HepG2 (cell line): ENCODE measurements around the gene EYA2. TPM values are rescaled to one million over a fixed set of nuclear protein-coding genes. Genes with fewer than 3 reads are reported as not detected.

Source experiments
- ATAC-seq: fragments of 200-7000 bp; cut with Tn5 transposase; 3 replicates; pipeline ENCODE4 v1.9.1; 2020; ENCODE audit warnings: mild to moderate bottlenecking, moderate library complexity
- BruUV-seq: library from RNA; stranded (reverse); fragments of 400-500 nt; replicated peaks from 2 replicates; lab custom pipeline; 2021; lab: Mats Ljungman, UMichigan
- CTCF ChIA-PET: fragments of 300-600 bp; formaldehyde crosslinking; extraction: SDS; loops from one replicate; lab custom pipeline; 2021; ENCODE audit warnings: low total read pairs, inconsistent platforms, low intra/inter-chr PET ratio; lab: Yijun Ruan, JAX
- POLR2A ChIA-PET: fragments of 350-600 bp; sonication (Branson Sonifier 250); formaldehyde crosslinking; loops from one replicate; lab custom pipeline; 2020; ENCODE audit warnings: antibody characterized with exemption, inconsistent platforms; lab: Yijun Ruan, JAX
- DNase-seq: peaks from one replicate; pipeline ENCODE4 v3.0.0-alpha.2; 2015; ENCODE audit warnings: low spot score
- FAIRE-seq: peaks from 3 replicates; lab custom pipeline; 2011; peaks lifted over from hg19 to GRCh38; lab: Jason Lieb, UNC
- H2AFZ ChIP-seq: one replicate; pipeline ENCODE4 v1.6.1; 2011; ENCODE audit warnings: low read length, inconsistent platforms
- H3K27ac ChIP-seq: fragments of 300-600 bp; 3 replicates; pipeline ENCODE4 v1.8.0; 2011; ENCODE audit warnings: mixed run types, mild to moderate bottlenecking, mixed read lengths, low read length, inconsistent platforms; ENCODE audit not compliant: insufficient read depth; ENCODE audit errors: extremely low read length
- H3K27me3 ChIP-seq, 2 experiments: fragments of 200-600 bp in 1 of 2; 2 replicates in 1 of 2; 3 replicates in 1 of 2; pipeline versions ENCODE4 v1.6.0 to v1.8.0; 2011; ENCODE audit warnings: low read length in 2 of 2, mild to moderate bottlenecking in 2 of 2, moderate library complexity in 2 of 2, inconsistent platforms in 1 of 2; ENCODE audit not compliant: insufficient read depth in 2 of 2, control insufficient read depth in 1 of 2
- H3K36me3 ChIP-seq, 2 experiments: fragments of 200-600 bp in 1 of 2; replicated peaks in 1 of 2; 2 replicates in 1 of 2; 3 replicates in 1 of 2; pipeline versions ENCODE4 v1.5.1 to v1.8.0; 2011; ENCODE audit warnings: low read length in 2 of 2, inconsistent platforms in 1 of 2; ENCODE audit not compliant: insufficient read depth in 2 of 2, control insufficient read depth in 1 of 2
- H3K4me1 ChIP-seq: 2 replicates; pipeline ENCODE4 v1.5.1; 2012; ENCODE audit warnings: low read length, inconsistent platforms; ENCODE audit not compliant: insufficient read depth
- H3K4me2 ChIP-seq: 2 replicates; pipeline ENCODE4 v1.6.0; 2011; ENCODE audit warnings: low read depth, low read length, inconsistent platforms
- H3K4me3 ChIP-seq, 3 experiments: fragments of 200-600 bp in 1 of 3; sonication (generic), shearing (Covaris generic) in 1 of 3; replicated peaks in 1 of 3; 2 replicates each; pipeline ENCODE4 v1.5.1; 2011 to 2016; ENCODE audit warnings: low read length in 3 of 3, inconsistent platforms in 2 of 3, low read depth in 2 of 3, mild to moderate bottlenecking in 2 of 3, control low read depth in 1 of 3, mixed read lengths in 1 of 3; ENCODE audit not compliant: insufficient read depth in 1 of 3
- H3K79me2 ChIP-seq: one replicate; pipeline ENCODE4 v1.6.1; 2011; ENCODE audit warnings: low read length, inconsistent platforms; ENCODE audit not compliant: insufficient read depth
- H3K9ac ChIP-seq: 2 replicates; pipeline ENCODE4 v1.6.0; 2011; ENCODE audit warnings: mild to moderate bottlenecking, low read depth, low read length, inconsistent platforms; ENCODE audit not compliant: insufficient read depth
- H3K9me3 ChIP-seq: 2 replicates; pipeline ENCODE4 v1.5.1; 2012; ENCODE audit warnings: mild to moderate bottlenecking, low read length
- H4K20me1 ChIP-seq: 2 replicates; pipeline ENCODE4 v1.6.0; 2011; ENCODE audit warnings: inconsistent platforms, mild to moderate bottlenecking, low read length, moderate library complexity; ENCODE audit not compliant: insufficient read depth
- CREB1 ChIP-seq, 2 experiments: fragments of 450-650 bp in 1 of 2; IDR thresholded peaks; 2 replicates each; pipeline ENCODE4 v1.6.1; 2016 to 2017; ENCODE audit warnings: control low read depth in 1 of 2, mild to moderate bottlenecking in 1 of 2, missing compliant biosample characterization in 1 of 2, missing genetic modification characterization in 1 of 2
- CREM ChIP-seq, 2 experiments: sonication (generic) in 1 of 2; formaldehyde crosslinking in 1 of 2; IDR thresholded peaks; 2 replicates each; pipeline versions ENCODE4 v1.4.0 to v1.6.1; 2016 to 2020; ENCODE audit warnings: antibody characterized with exemption in 1 of 2, mild to moderate bottlenecking in 1 of 2, missing genetic modification reagents in 1 of 2
- E2F5 ChIP-seq: sonication (generic); formaldehyde crosslinking; conservative IDR thresholded peaks from 2 replicates; pipeline ENCODE4 v1.4.0; 2020; ENCODE audit warnings: missing genetic modification reagents
- GABPA ChIP-seq, 2 experiments: IDR thresholded peaks; 2 replicates each; pipeline ENCODE4 v1.6.1; 2011 to 2016; ENCODE audit warnings: low read depth in 2 of 2, low read length in 1 of 2, missing biosample characterization in 1 of 2, missing genetic modification characterization in 1 of 2
- GATA4 ChIP-seq: sonication (generic); IDR thresholded peaks from 2 replicates; pipeline ENCODE4 v1.6.1; 2016; ENCODE audit warnings: antibody characterized with exemption, low read depth, borderline replicate concordance
- KDM2A ChIP-seq: sonication (generic); formaldehyde crosslinking; IDR thresholded peaks from 2 replicates; pipeline ENCODE4 v1.4.0; 2020; ENCODE audit warnings: low read depth, missing genetic modification reagents, borderline replicate concordance
- KLF12 ChIP-seq: sonication (generic); formaldehyde crosslinking; IDR thresholded peaks from 2 replicates; pipeline ENCODE4 v1.4.0; 2020; ENCODE audit warnings: missing genetic modification reagents, borderline replicate concordance
- MLLT10 ChIP-seq: sonication (generic); formaldehyde crosslinking; IDR thresholded peaks from 2 replicates; pipeline ENCODE4 v1.4.0; 2020; ENCODE audit warnings: missing genetic modification reagents
- NR0B2 ChIP-seq: sonication (generic); formaldehyde crosslinking; IDR thresholded peaks from 2 replicates; pipeline ENCODE4 v1.4.0; 2020; ENCODE audit warnings: mild to moderate bottlenecking, missing genetic modification reagents
- PPARG ChIP-seq: conservative IDR thresholded peaks from 2 replicates; pipeline ENCODE4 v1.6.1; 2016; ENCODE audit warnings: missing biosample characterization, missing genetic modification reagents
- ZBTB39 ChIP-seq: sonication (generic); formaldehyde crosslinking; IDR thresholded peaks from 2 replicates; pipeline ENCODE4 v1.5.0; 2020; ENCODE audit warnings: missing genetic modification reagents
- ZNF17 ChIP-seq: sonication (generic); formaldehyde crosslinking; IDR thresholded peaks from 2 replicates; pipeline ENCODE4 v1.5.0; 2020; ENCODE audit warnings: mild to moderate bottlenecking, missing genetic modification reagents
- ZNF292 ChIP-seq: sonication (generic); formaldehyde crosslinking; IDR thresholded peaks from 2 replicates; pipeline ENCODE4 v1.8.1; 2022; ENCODE audit warnings: mild to moderate bottlenecking, low read depth, missing genetic modification reagents, borderline replicate concordance
- ZNF446 ChIP-seq: sonication (generic); formaldehyde crosslinking; IDR thresholded peaks from 2 replicates; pipeline ENCODE4 v1.5.0; 2020; ENCODE audit warnings: mild to moderate bottlenecking, missing genetic modification reagents
- WGBS: methylation state at CpG from one replicate; pipeline ENCODE4 v1.1.6; 2017; ENCODE audit warnings: low lambda C conversion rate; 5-methylcytosine and 5-hydroxymethylcytosine counted together
- in situ Hi-C: cut with HindIII; loops from 2 replicates; pipeline ENCODE4 v1.10.0; 2017; ENCODE audit warnings: low pct_unique_long_range_greater_than_20kb; ENCODE audit not compliant: extremely low pct_ligation_motif_present
- intact Hi-C: fragments of 100-400 bp; cut with micrococcal nuclease; formaldehyde crosslinking; loops from one replicate; pipeline ENCODE4 v1.10.0; 2022; ENCODE audit not compliant: unreplicated experiment
- polyA plus RNA-seq, 8 experiments: library from polyadenylated mRNA; depleted of rRNA in 3 of 8; stranded (reverse) in 7 of 8; unstranded in 1 of 8; fragments of >200 nt; fragmentation: Illumina TruSeq in 4 of 8; extraction: Trizol in 4 of 8; gene quantifications; 2 replicates each; pipeline versions ENCODE4 v1.2.1 to v1.2.3, GENCODE V29; 2011 to 2016; ENCODE audit warnings: low read depth in 4 of 8, missing spikeins in 1 of 8, mixed read lengths in 1 of 8; ENCODE audit not compliant: insufficient read depth in 1 of 8
- total RNA-seq, 5 experiments: library from RNA; depleted of rRNA; stranded (reverse); fragments of >200 nt; fragmentation: Illumina TruSeq; extraction: Trizol; gene quantifications; 2 replicates each; pipeline ENCODE4 v1.2.3, GENCODE V29; 2016; ENCODE audit warnings: low read depth in 1 of 5

Gene EYA2
- total and polyA plus RNA-seq, 2 of the 13 experiments (the other 11 are each of a cell fraction or from before 2014, with no cell fraction given) = not detected

- Histone ChIP-seq H3K4me3 (no peak overlapping the region), H3K4me2 (no peak overlapping the region), H3K4me1 (peaks cover 28% of the 10 kb centered on the region), H2AFZ (no peak overlapping the region), H3K9ac (no peak overlapping the region), H3K36me3 (peaks cover 60 to 88% of the 10 kb centered on the region in 2 experiments), H3K9me3 (no peaks in the 10 kb centered on the region), H3K79me2 (peaks cover 8% of the 10 kb centered on the region)
- CTCF ChIA-PET = no interaction called here
- intact Hi-C loops = no loop called here
- DNase-seq (no peak), FAIRE-seq (no peak)
- WGBS = 90% methylated on average over 9 of the region's 9 CpGs
- BruUV-seq = no TSS peak
- no peak for TF ChIP-seq ZNF292 (CRISPR knock-in tag)
- TF ChIP-seq CREB1 (IDR thresholded peaks at IDR 0.05) = no peak
- no peak for TF ChIP-seq CREB1 (CRISPR knock-in tag; IDR thresholded peaks at IDR 0.05)
- no peak for TF ChIP-seq ZNF446 (CRISPR knock-in tag)
- TF ChIP-seq KDM2A = no peak
- TF ChIP-seq PPARG (CRISPR knock-in tag) = no peak
- no peak for TF ChIP-seq CREM (IDR thresholded peaks at IDR 0.05)
- TF ChIP-seq CREM (CRISPR knock-in tag; IDR thresholded peaks at IDR 0.05) = no peak
- TF ChIP-seq E2F5 = no peak
- no peak for TF ChIP-seq GATA4
- TF ChIP-seq ZNF17 (CRISPR knock-in tag) = no peak
- TF ChIP-seq KLF12 (CRISPR knock-in tag) = no peak
- TF ChIP-seq GABPA (IDR thresholded peaks at IDR 0.05; ENCODE audit: low read depth, low read length) = no peak
- TF ChIP-seq GABPA (CRISPR knock-in tag; IDR thresholded peaks at IDR 0.05; ENCODE audit: low read depth) = no peak
- no peak for TF ChIP-seq ZBTB39 (CRISPR knock-in tag)
- TF ChIP-seq MLLT10 (CRISPR knock-in tag) = no peak
- no peak for TF ChIP-seq NR0B2 (CRISPR knock-in tag)
- TF ChIP-seq, all 625 proteins: peak for 0
- POLR2A ChIA-PET = no interaction called here
- H4K20me1 ChIP-seq = peaks cover 35% of the 10 kb centered on the region; the same call in 1 of the 2 replicates
- no peaks in the 10 kb centered on the region for H3K27me3 ChIP-seq
- no peak overlapping the region for H3K27ac ChIP-seq
- in situ Hi-C loops = no loop called here
- no peak for ATAC-seq
Measured at GRCh38 chr20:47227576-47227975, 332.9 kb downstream of the EYA2 start.
